Measurements from ENCODE around the gene TPR. TPM values are rescaled to one million over a fixed set of nuclear protein-coding genes. Genes with fewer than 3 reads are reported as not detected.

TPR gene
- polyA plus RNA-seq, 2 of the 4 experiments (the other 2 are of a cell fraction): 49.0 to 93.2 TPM

- ATAC-seq: no peak
- ChIA-PET CTCF (interaction anchor here (0.8 kb wide), 1 partner anchor 9 kb away, joined by 4 read pairs; no protein-coding TSS in a partner anchor), POLR2A (no interaction called here)
- no peak for DNase-seq (ENCODE audit: low read depth in 1 of 2, low spot score in 1 of 2)
- no peak overlapping the region for H3K4me2 ChIP-seq
- no peaks in the 10 kb centered on the region for H3K4me1 ChIP-seq
- 91% methylated on average over 4 of the region's 4 CpGs for WGBS (ENCODE audit: missing lambda C conversion rate)
- no peak overlapping the region for H3K27ac ChIP-seq
- H3K4me3 ChIP-seq: no peak overlapping the region
- no peak for TF ChIP-seq PHF8 (IDR thresholded peaks at IDR 0.05; ENCODE audit: borderline replicate concordance, low read depth)
- TF ChIP-seq PBX3 (IDR thresholded peaks at IDR 0.05): no peak
- TF ChIP-seq HOXA7 (CRISPR knock-in tag; IDR thresholded peaks at IDR 0.05): no peak
- TF ChIP-seq RAD21 (conservative IDR thresholded peaks at IDR 0.05 in 1 of 2, IDR thresholded peaks at IDR 0.05 in 1 of 2): no peak
- TF ChIP-seq ATOH8 (CRISPR knock-in tag; IDR thresholded peaks at IDR 0.05; ENCODE audit: low read depth): no peak
- no peak for TF ChIP-seq CBX8 (IDR thresholded peaks at IDR 0.05)
- TF ChIP-seq NPAS2 (CRISPR knock-in tag; IDR thresholded peaks at IDR 0.05; ENCODE audit: borderline replicate concordance): no peak
- no peak for TF ChIP-seq USF2 (IDR thresholded peaks at IDR 0.05)
- no peak for TF ChIP-seq MAZ (IDR thresholded peaks at IDR 0.05; ENCODE audit: borderline replicate concordance, low read depth, low read length)
- TF ChIP-seq MYC (IDR thresholded peaks at IDR 0.05; ENCODE audit: borderline replicate concordance, low read length): no peak
- no peak for TF ChIP-seq ZNF302 (CRISPR knock-in tag; IDR thresholded peaks at IDR 0.05)
- no peak for TF ChIP-seq REST (IDR thresholded peaks at IDR 0.05)
- no peak for TF ChIP-seq BCL3 (IDR thresholded peaks at IDR 0.05)
- no peak for TF ChIP-seq JUNB (IDR thresholded peaks at IDR 0.05)
- TF ChIP-seq HMGXB4 (CRISPR knock-in tag; IDR thresholded peaks at IDR 0.05; ENCODE audit: borderline replicate concordance): no peak
- TF ChIP-seq NFE2L2 (conservative IDR thresholded peaks at IDR 0.05; ENCODE audit: low read length): no peak
- no peak for TF ChIP-seq MAX (IDR thresholded peaks at IDR 0.05)
- TF ChIP-seq EHMT2 (IDR thresholded peaks at IDR 0.05; ENCODE audit: low read depth): no peak
- TF ChIP-seq TP53 (CRISPR knock-in tag; IDR thresholded peaks at IDR 0.05): no peak
- no peak for TF ChIP-seq POLR2A (IDR thresholded peaks at IDR 0.05; ENCODE audit: low read length)
- H3K9me3 ChIP-seq: no peaks in the 10 kb centered on the region
- FAIRE-seq: no peak
Observed at GRCh38 chr1:186310307-186310706, 64.7 kb downstream of the TPR start.

All from A549 (cell line).